Stimulated activated memory B cell treated with anti-CD40 and anti-IgM and Interleukin-4, amounts not matched to agents 10 μg/mL and 1 μg/mL and 100 μg/mL, for 72 hours (primary cell): ENCODE data around the gene PTPRR.

Source experiments
- ATAC-seq: fragments of 150-1000 bp; cut with Tn5 transposase; 2 replicates; pipeline ENCODE4 v1.10.0; 2021
- H3K27ac Mint-ChIP-seq: one replicate; pipeline ENCODE4 v1.8.0; 2022; ENCODE audit warnings: mild to moderate bottlenecking, mixed read lengths
- H3K27me3 Mint-ChIP-seq: one replicate; pipeline ENCODE4 v1.8.0; 2022; ENCODE audit warnings: mixed read lengths
- H3K36me3 Mint-ChIP-seq: one replicate; pipeline ENCODE4 v1.8.0; 2022; ENCODE audit warnings: mixed read lengths
- H3K4me1 Mint-ChIP-seq: one replicate; pipeline ENCODE4 v1.8.0; 2022; ENCODE audit warnings: mixed read lengths
- H3K4me3 Mint-ChIP-seq: one replicate; pipeline ENCODE4 v1.8.0; 2022; ENCODE audit warnings: mild to moderate bottlenecking, moderate library complexity, mixed read lengths
- H3K9me3 Mint-ChIP-seq: one replicate; pipeline ENCODE4 v1.8.0; 2022; ENCODE audit warnings: mixed read lengths

PTPRR gene

DNA sequence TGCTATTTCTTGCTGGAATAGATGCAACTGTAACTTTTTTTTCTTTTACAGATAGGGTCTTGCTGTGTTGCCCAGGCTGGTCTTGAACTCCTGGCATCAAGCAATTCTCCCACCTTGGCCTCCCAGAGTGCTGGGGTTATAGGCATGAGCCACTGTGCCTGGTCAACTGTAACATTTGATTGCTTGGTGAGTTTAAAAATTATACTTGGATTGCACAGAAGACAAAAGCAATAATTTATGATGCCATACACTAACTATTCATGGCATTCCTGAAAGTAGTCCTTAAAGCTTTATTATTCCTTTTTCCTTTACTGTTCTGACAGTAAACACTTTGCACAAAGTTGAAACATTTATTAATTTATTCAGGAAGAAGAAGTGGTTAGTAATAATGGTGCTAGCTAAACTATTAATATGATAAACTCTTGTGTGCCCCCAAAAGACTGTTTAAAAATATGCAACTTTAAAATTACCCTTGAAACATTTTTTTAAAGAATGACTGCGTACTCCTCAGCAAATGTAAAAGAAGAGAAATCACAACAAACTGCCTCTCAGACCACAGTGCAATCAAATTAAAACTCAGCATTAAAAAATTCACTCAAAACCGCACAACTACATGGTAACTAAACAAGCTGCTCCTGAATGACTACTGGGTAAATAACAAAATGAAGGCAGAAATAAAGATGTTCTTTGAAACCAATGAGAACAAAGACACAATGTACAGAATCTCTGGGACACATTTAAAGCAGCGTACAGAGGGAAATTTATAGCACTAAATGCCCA, 291.6 kb downstream of the PTPRR start:
- no peak overlapping the region for H3K4me3 Mint-ChIP-seq
- no peaks in the 10 kb centered on the region for H3K4me1 Mint-ChIP-seq
- H3K27ac Mint-ChIP-seq: no peak overlapping the region

DNA sequence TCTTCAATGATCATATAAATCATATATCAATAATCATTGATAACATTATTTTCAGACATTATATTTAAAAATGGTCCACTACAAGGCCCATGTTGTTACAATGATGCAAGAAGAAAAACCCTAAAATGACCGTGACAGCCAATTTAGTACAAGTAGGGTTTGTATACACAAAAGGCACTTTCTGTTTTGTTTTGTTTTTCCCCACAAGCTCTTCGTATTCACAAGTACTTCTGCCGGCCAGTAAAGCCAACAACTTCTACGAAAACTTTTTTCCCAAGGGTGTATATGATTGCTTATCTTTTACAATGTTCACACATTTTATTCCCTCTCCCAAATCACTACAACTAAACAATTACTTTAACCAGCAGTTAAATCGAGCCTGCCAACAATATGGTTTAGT, 292.9 kb downstream of the PTPRR start:
- Mint-ChIP-seq H3K4me1 (no peaks in the 10 kb centered on the region), H3K36me3 (no peaks in the 10 kb centered on the region), H3K27ac (no peak overlapping the region), H3K4me3 (no peak overlapping the region), H3K27me3 (peaks cover 22% of the 10 kb centered on the region), H3K9me3 (peaks cover 10% of the 10 kb centered on the region)
- ATAC-seq: no peak

More for the DNA sequence above, 291.6 kb downstream of the PTPRR start:
- Mint-ChIP-seq H3K36me3 (no peaks in the 10 kb centered on the region), H3K27me3 (peaks cover 22% of the 10 kb centered on the region), H3K9me3 (peaks cover 10% of the 10 kb centered on the region)
- ATAC-seq: no peak

DNA sequence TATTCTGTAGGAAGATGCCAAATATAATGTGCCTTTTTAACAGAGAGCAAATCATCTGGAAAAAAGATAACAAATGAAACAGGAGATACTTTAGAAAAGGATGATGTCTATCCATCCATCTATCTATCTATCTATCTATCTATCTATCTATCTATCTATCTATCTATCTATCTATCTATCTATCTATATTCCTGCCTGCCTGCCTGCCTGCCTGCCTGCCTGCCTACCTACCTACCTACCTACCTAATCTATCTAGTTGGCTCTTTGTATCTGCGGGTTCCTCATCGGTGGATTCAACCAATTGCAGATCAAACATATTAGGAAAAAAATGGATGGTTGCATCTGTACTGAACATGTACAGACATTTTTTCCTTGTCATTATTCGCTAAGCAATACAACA, 294.4 kb downstream of the PTPRR start:
- no peak overlapping the region for H3K4me3 Mint-ChIP-seq
- ATAC-seq: no peak
- peaks cover 22% of the 10 kb centered on the region for H3K27me3 Mint-ChIP-seq
- H3K4me1 Mint-ChIP-seq: no peaks in the 10 kb centered on the region
- H3K27ac Mint-ChIP-seq: no peak overlapping the region
- peaks cover 10% of the 10 kb centered on the region for H3K9me3 Mint-ChIP-seq
- H3K36me3 Mint-ChIP-seq: no peaks in the 10 kb centered on the region

DNA sequence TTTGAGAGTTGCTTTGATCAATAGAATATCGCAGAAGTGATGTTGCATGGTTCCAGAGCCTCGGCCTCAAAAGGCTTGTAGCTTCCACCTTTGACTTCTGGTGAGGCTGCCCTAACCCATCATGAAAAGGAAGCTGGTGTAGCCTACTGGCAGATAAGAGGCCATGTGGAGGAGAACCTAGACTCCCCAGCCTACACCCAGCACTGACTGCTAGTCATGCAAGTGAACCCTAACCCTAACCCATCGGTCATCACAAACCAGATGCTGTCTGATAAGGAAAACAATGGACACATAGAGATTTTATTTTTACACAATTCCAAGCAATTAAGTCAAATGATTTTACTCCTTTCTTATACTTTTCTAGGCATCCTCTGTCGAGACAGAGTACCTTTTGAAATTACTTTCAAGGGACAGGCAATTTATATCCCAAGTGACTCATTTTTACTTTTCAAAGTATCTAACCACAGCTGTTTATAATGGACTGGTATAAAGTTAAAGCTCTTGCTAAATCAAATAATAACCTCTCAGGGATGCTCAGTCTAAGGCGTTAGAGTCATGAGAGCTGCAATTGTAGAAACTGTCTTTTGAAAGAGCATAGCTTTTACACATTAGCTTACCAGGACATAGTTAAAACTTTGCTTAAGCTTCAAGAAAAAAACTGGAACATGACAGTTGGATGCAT, 300.9 kb downstream of the PTPRR start:
- H3K4me1 Mint-ChIP-seq: no peaks in the 10 kb centered on the region
- no peaks in the 10 kb centered on the region for H3K36me3 Mint-ChIP-seq

DNA sequence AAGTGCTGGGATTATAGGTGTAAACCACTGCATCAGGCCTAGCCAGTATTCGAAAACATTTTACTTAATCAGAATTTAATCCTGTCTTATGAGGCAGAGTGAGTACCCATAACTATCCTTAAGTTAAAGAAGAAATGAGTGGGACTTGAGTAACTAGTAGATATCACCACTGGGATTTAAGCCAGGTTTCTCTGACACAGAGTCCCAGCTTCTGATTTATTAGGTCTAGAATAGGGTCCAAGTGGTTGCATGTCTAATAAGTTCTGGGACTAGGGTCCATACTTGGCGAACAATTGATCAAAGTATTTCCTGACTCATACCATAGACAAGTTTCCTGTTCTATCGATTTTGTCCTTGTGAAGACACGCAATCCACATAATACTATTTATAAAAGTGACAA, 302.2 kb downstream of the PTPRR start:
- ATAC-seq: no peak
- H3K9me3 Mint-ChIP-seq: no peaks in the 10 kb centered on the region
- no peak overlapping the region for H3K27ac Mint-ChIP-seq
- peaks cover 8% of the 10 kb centered on the region for H3K27me3 Mint-ChIP-seq
- H3K4me1 Mint-ChIP-seq: no peaks in the 10 kb centered on the region
- H3K4me3 Mint-ChIP-seq: no peak overlapping the region
- H3K36me3 Mint-ChIP-seq: no peaks in the 10 kb centered on the region

More for the DNA sequence above, 300.9 kb downstream of the PTPRR start:
- Mint-ChIP-seq H3K27me3 (no peaks in the 10 kb centered on the region), H3K4me3 (no peak overlapping the region), H3K27ac (no peak overlapping the region), H3K9me3 (no peaks in the 10 kb centered on the region)
- ATAC-seq: no peak

DNA sequence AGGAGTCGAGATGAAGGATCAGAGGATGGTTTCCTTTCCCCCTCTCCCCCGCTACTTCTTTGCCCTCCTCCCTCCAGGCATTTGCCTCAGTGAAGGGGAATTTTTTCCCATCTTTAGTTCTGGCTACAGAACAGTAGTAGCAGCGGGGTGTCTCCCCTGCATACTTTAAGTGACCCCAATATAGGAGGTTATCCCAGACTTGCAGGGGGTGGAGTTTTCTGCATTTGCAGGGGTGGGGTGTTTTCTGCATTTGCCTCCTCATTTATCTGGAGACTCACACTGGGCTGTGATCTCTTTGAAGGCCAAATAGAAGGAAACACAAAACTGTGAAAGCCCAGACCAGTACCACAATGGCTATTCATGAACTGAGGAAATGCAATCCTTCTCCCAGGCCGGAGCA, 303.1 kb downstream of the PTPRR start:
- no peaks in the 10 kb centered on the region for H3K4me1 Mint-ChIP-seq
- H3K27me3 Mint-ChIP-seq: peaks cover 13% of the 10 kb centered on the region
- no peak overlapping the region for H3K27ac Mint-ChIP-seq
- no peak for ATAC-seq
- H3K9me3 Mint-ChIP-seq: no peaks in the 10 kb centered on the region
- no peaks in the 10 kb centered on the region for H3K36me3 Mint-ChIP-seq
- no peak overlapping the region for H3K4me3 Mint-ChIP-seq

DNA sequence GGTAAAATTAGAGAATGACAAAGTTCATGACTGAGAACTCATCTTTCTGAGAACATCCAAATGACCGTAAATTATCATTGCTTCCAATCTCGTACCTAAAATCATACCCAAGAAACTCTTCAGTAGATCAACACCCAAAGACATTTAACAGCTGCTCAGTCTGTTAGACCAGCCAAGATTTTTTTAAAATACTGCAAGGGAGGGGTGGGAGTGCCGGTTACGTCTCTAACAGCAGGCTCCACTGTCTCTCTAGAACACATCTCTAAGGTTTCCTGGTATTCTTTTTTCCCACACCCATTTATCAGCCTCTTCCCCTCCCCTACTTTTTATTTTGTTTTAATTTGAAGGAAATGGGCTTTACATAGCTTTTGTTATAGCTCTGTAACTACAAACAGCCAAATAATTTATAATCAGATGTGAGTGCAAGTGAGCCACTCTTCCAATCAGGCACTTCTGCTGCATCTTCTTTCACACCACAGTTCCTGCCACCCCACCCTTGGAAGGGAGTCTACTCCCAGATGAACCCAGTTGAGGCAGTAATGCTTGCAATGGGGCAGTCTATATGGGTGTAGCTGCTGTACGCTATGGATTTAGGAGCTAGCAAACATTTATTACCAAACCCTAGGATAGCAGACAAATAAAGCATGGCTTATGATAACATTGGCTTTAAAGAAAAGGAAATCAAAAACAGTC, 305.2 kb downstream of the PTPRR start:
- peaks cover 20% of the 10 kb centered on the region for H3K27me3 Mint-ChIP-seq
- no peaks in the 10 kb centered on the region for H3K36me3 Mint-ChIP-seq
- peaks cover 3% of the 10 kb centered on the region for H3K4me1 Mint-ChIP-seq
- H3K9me3 Mint-ChIP-seq: no peaks in the 10 kb centered on the region
- no peak overlapping the region for H3K4me3 Mint-ChIP-seq
- no peak overlapping the region for H3K27ac Mint-ChIP-seq
- ATAC-seq: no peak

DNA sequence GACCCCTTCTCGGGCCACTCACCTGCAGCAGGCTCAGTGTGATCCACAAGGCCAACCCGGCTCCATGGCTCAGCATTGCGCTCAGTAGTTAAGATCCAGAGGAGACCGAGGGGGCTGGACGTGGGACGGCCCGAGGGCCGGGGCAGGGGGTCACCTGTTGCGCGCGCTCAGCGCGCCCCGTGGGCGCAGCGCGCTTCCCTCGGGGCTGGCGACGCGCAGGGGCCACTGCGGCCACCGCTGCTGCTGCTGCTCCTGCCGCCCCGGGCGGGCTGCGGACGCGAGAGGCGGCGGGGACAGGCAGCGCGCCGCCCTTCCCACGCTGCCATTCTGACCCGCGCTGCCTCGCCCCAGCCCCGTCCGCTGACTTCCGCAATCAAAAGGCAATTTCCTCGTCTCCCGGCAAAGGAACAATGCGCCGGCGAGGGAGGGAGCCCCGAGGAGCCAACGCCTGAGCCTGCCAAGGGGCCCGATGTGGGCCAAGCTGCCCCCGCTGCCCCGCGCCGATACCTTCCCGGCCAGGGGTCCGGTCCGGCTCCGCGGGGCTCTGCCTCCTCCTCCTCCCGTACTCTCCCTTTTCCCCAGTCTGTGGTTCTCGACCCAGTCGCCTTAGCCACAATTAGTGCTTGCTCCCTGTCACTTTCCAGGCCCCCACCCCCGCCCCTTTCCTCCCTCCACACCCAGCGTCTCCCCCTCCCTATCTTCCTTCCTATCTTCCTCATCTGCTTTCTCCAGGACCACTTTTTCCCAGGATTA, 310.6 kb downstream of the PTPRR start:
- peak overlapping the region; percentile 56 for H3K4me3 Mint-ChIP-seq
- H3K9me3 Mint-ChIP-seq: peaks cover 3% of the 10 kb centered on the region
- ATAC-seq: peak; percentile 65
- H3K27me3 Mint-ChIP-seq: peaks cover 40% of the 10 kb centered on the region
- no peaks in the 10 kb centered on the region for H3K36me3 Mint-ChIP-seq
- peaks cover 13% of the 10 kb centered on the region for H3K4me1 Mint-ChIP-seq
- no peak overlapping the region for H3K27ac Mint-ChIP-seq

DNA sequence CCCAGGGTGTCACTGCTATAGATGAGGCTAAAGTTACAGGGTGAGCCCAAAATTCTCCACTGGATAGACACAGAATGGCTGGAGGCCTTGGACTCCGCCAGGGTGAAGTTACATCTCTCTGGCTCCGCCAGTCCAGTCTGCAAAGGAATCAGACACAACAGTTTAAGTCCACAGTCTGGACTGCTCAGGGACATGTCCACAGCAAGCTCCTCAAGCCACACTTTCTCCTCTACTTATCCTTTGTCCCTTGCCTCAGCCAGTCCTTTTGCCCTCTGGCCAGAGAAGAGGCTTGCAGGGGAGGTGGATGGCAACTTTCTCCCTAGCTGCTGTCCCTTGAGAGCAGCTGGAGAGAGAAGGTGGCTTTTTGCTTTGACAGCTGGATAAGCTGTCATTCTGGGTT, 311.3 kb downstream of the PTPRR start:
- ATAC-seq: no peak
- no peak overlapping the region for H3K4me3 Mint-ChIP-seq
- H3K4me1 Mint-ChIP-seq: peaks cover 13% of the 10 kb centered on the region
- H3K27me3 Mint-ChIP-seq: peaks cover 44% of the 10 kb centered on the region
- H3K36me3 Mint-ChIP-seq: no peaks in the 10 kb centered on the region
- peaks cover 3% of the 10 kb centered on the region for H3K9me3 Mint-ChIP-seq
- H3K27ac Mint-ChIP-seq: no peak overlapping the region

DNA sequence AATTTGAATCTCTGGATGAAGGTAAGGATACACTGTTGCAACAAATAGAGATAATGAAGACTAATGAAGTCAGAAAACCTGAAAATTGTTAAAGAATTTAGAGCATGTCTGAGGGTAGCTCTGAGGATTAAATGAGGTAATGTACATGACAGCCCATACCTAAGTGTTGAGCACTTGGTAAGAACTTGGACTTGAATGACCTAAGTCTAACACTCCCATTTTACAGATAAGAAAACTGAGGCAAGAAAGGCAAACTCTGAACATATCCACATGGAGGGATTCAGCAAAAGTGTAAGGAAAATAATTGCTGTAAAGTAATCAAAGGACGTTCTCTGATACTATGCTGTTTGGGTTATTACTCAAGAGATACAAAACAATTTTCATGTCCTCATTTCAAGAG, 312.4 kb downstream of the PTPRR start:
- Mint-ChIP-seq H3K9me3 (peaks cover 3% of the 10 kb centered on the region), H3K4me3 (no peak overlapping the region), H3K4me1 (peaks cover 13% of the 10 kb centered on the region), H3K27me3 (peaks cover 34% of the 10 kb centered on the region), H3K36me3 (no peaks in the 10 kb centered on the region), H3K27ac (no peak overlapping the region)
- ATAC-seq: no peak

DNA sequence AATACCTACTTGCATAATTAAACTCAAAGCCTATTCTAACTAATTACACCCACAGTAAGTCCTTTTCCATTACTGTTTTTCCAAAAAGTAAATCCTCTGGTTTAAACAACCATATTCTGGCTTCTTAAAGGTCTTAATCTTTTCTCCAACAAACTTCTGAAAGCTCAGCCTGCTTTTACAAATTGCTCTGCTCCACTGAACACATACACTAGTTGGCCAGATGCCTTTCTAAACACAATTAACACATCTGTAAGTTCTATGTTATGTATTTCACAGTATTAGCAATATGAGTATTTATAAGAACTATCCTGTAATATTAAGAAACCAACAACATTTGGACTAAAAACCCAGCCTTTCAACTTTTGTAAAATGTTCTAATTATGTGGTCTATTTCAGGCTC, 313.4 kb downstream of the PTPRR start:
- peaks cover 31% of the 10 kb centered on the region for H3K27me3 Mint-ChIP-seq
- ATAC-seq: no peak
- H3K27ac Mint-ChIP-seq: no peak overlapping the region

DNA sequence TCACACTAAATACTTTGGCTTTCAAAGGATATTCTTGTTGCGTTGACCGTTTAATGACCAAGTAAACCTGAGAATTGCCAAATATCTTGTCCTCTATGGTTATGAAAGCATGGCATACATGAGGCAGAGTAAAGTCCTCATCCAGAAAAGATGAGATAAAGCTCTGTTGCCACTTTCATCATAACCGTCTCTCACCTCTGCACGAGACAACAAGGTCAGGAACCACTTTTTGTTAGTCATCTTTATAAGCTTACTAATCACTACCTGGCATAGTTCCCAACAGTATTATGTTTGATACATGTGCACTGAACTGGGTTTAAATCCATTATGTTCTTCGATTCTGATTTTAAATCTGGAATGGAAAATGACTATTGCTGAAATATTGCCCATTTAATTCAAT, 314.6 kb downstream of the PTPRR start:
- Mint-ChIP-seq H3K4me3 (no peak overlapping the region), H3K27ac (no peak overlapping the region), H3K36me3 (no peaks in the 10 kb centered on the region), H3K4me1 (peaks cover 13% of the 10 kb centered on the region), H3K9me3 (peaks cover 3% of the 10 kb centered on the region), H3K27me3 (peaks cover 31% of the 10 kb centered on the region)
- ATAC-seq: no peak

More for the DNA sequence above, 313.4 kb downstream of the PTPRR start:
- Mint-ChIP-seq H3K4me3 (no peak overlapping the region), H3K36me3 (no peaks in the 10 kb centered on the region), H3K4me1 (peaks cover 13% of the 10 kb centered on the region), H3K9me3 (peaks cover 3% of the 10 kb centered on the region)

DNA sequence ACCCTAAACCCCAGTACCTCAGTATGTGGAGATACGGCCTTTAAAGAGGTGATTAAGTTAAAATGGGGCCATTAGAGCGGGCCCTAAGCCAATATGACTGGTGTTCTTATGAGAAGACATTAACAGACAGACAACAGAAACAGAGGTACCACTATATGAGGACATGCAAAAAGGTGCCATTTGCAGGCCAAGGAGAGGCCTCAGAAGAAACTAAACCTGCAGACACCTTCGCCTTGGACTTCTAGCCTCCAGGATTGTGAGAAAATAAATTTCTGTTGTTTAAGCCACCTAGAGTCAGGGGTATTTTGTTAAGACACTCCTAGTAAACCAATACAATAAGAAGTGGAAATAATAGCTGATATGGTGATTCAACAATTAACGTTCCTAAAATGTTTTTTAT, 315.9 kb downstream of the PTPRR start:
- peaks cover 3% of the 10 kb centered on the region for H3K9me3 Mint-ChIP-seq
- H3K27me3 Mint-ChIP-seq: peaks cover 18% of the 10 kb centered on the region
- H3K4me1 Mint-ChIP-seq: peaks cover 6% of the 10 kb centered on the region
- H3K36me3 Mint-ChIP-seq: no peaks in the 10 kb centered on the region
- H3K4me3 Mint-ChIP-seq: no peak overlapping the region
- no peak for ATAC-seq
- H3K27ac Mint-ChIP-seq: no peak overlapping the region

DNA sequence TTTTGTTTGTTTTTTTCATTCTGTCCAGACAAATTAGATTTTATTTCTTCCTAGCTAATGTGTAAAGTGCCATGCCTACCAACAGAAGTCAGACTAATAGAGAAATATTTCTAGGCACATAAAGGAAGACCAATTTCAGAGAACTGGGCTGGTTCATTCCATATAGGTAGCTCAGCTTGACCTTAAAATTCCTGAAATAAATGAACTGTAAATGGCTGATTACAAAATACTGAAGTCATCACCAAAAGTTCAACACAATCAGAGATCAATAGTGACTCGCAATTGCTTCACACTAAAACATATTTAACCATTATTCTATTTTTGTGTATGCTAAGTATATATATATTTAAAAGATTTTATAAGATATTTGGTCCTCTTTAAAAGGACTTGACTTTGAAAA, 317.5 kb downstream of the PTPRR start:
- Mint-ChIP-seq H3K36me3 (no peaks in the 10 kb centered on the region), H3K27me3 (peaks cover 11% of the 10 kb centered on the region), H3K27ac (no peak overlapping the region), H3K4me1 (no peaks in the 10 kb centered on the region), H3K9me3 (peaks cover 3% of the 10 kb centered on the region), H3K4me3 (no peak overlapping the region)
- no peak for ATAC-seq
